ENCODE measurements around the gene KDM1B.
"Not testable (repeated sequence)": the region's sequence is repeated elsewhere in the genome, so short reads cannot be mapped to it uniquely, and the experiment has no call there.

DNA sequence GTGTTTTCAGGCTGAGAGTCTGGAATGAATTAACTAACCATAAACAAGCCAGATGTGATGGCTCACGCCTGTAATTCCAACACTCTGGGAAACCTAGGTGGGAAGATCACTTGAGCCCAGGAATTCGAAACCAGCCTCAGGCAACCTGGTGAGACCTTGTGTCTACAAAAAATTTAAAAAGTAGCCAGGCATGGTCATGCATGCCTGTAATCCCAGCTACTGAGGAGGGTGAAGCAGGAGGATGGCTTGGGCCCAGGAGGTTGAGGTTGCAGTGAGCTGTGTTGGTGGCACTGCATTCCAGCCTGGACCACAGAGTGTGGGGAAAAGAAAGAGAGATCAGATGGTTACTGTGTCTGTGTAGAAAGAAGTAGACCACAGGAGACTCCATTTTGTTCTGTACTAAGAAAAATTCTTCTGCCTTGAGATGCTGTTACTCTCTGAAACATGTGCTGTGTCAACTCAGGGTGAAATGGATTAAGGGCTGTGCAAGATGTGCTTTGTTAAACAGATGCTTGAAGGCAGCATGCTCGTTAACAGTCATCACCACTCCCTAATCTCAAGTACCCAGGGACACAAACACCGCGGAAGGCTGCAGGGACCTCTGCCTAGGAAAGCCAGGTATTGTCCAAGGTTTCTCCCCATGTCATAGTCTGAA lies 71.4 kb downstream of the KDM1B start:
- TF ChIP-seq, protein P1, sequence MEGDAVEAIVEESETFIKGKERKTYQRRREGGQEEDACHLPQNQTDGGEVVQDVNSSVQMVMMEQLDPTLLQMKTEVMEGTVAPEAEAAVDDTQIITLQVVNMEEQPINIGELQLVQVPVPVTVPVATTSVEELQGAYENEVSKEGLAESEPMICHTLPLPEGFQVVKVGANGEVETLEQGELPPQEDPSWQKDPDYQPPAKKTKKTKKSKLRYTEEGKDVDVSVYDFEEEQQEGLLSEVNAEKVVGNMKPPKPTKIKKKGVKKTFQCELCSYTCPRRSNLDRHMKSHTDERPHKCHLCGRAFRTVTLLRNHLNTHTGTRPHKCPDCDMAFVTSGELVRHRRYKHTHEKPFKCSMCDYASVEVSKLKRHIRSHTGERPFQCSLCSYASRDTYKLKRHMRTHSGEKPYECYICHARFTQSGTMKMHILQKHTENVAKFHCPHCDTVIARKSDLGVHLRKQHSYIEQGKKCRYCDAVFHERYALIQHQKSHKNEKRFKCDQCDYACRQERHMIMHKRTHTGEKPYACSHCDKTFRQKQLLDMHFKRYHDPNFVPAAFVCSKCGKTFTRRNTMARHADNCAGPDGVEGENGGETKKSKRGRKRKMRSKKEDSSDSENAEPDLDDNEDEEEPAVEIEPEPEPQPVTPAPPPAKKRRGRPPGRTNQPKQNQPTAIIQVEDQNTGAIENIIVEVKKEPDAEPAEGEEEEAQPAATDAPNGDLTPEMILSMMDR (conservative IDR thresholded peaks at IDR 0.05; ENCODE audit: low read length), result not testable (repeated sequence)
- not testable (repeated sequence) for TF ChIP-seq EZH2phosphoT487 (IDR thresholded peaks at IDR 0.05; ENCODE audit: borderline replicate concordance)
